ENCODE measurements around the gene SEC23A. TPM values are rescaled to one million over a fixed set of nuclear protein-coding genes. Genes with fewer than 3 reads are reported as not detected.

SEC23A gene
- total and polyA plus RNA-seq, 2 of the 8 experiments (the other 6 are each of a cell fraction or from before 2014, with no cell fraction given) = 30.9 to 58.2 TPM

- POLR2A ChIA-PET (ENCODE audit: partially characterized antibody) = no interaction called here
- 92% methylated on average over 3 of the region's 3 CpGs; no CpG with 5 or more reads in 1 of the 2 experiments for WGBS, 2 experiments (ENCODE audit: extremely low coverage in 1 of 2, insufficient coverage in 1 of 2, insufficient read length in 1 of 2, insufficient replicate concordance in 2 of 2, low coverage in 1 of 2, low lambda C conversion rate in 2 of 2, missing lambda C conversion rate in 1 of 2)
- TF ChIP-seq TAF7 (optimal IDR thresholded peaks at IDR 0.05; ENCODE audit: borderline replicate concordance, low read depth, low read length) (no peak), CHD2 (IDR thresholded peaks at IDR 0.05; ENCODE audit: low read length) (no peak), SIRT6 (IDR thresholded peaks at IDR 0.05; ENCODE audit: low read length) (no peak), CREB1 (IDR thresholded peaks at IDR 0.05) (no peak), HDAC6 (IDR thresholded peaks at IDR 0.05; ENCODE audit: low read depth, low read length) (no peak), TEAD4 (IDR thresholded peaks at IDR 0.05; ENCODE audit: low read depth, low read length) (no peak), CTBP2 (IDR thresholded peaks at IDR 0.05; ENCODE audit: borderline replicate concordance, insufficient read depth, insufficient read length, low read length) (no peak), RNF2 (IDR thresholded peaks at IDR 0.05; ENCODE audit: borderline replicate concordance, low read depth, low read length, missing control alignments, poor library complexity, severe bottlenecking) (no peak), ATF3 (IDR thresholded peaks at IDR 0.05; ENCODE audit: insufficient read depth, low read depth, low read length) (no peak), POLR2A (IDR thresholded peaks at IDR 0.05; ENCODE audit: control extremely low read depth in 1 of 2, low read depth in 2 of 2, low read length in 2 of 2) (no peak), CHD1 (IDR thresholded peaks at IDR 0.05; ENCODE audit: low read depth, low read length) (no peak), SP1 (IDR thresholded peaks at IDR 0.05; ENCODE audit: low read depth, low read length) (no peak), KDM1A (IDR thresholded peaks at IDR 0.05; ENCODE audit: borderline replicate concordance, low read length) (no peak), RAD21 (IDR thresholded peaks at IDR 0.05 in 1 of 2, conservative IDR thresholded peaks at IDR 0.05 in 1 of 2; ENCODE audit: low read depth in 2 of 2, low read length in 2 of 2) (no peak)
Observed at GRCh38 chr14:39025250-39025809, 77.7 kb downstream of the SEC23A start.

More at GRCh38 chr14:39025250-39025809, 77.7 kb downstream of the SEC23A start:
- H4K91ac ChIP-seq (replicated peaks; ENCODE audit: insufficient read length, low read length) = no peak overlapping the region
- no peak overlapping the region for H3K14ac ChIP-seq (ENCODE audit: insufficient read length)
- CTCF ChIA-PET (ENCODE audit: partially characterized antibody) = interaction anchor here (0.5 to 1.5 kb wide), 3 partner anchors 10 to 274 kb away, joined by 3 to 5 read pairs (median 4); no protein-coding TSS in a partner anchor
- no peaks in the 10 kb centered on the region for H3K9me3 ChIP-seq (ENCODE audit: insufficient read depth in 2 of 2, low read depth in 1 of 2, low read length in 1 of 2)
- no peak overlapping the region for H2BK20ac ChIP-seq (ENCODE audit: low read length)
- H3K9ac ChIP-seq (replicated peaks in 1 of 4; ENCODE audit: extremely low read depth in 1 of 4, low read depth in 3 of 4, low read length in 3 of 4) = no peak overlapping the region
- no peak overlapping the region for H2BK12ac ChIP-seq (ENCODE audit: low read depth, low read length)
- H3K27me3 ChIP-seq (replicated peaks in 1 of 4; ENCODE audit: control insufficient read depth in 3 of 4, extremely low read depth in 1 of 4, insufficient read depth in 3 of 4, low read length in 3 of 4) = no peaks in the 10 kb centered on the region
- H4K20me1 ChIP-seq (replicated peaks in 1 of 2; ENCODE audit: control insufficient read depth in 1 of 2, insufficient read depth in 2 of 2, low read length in 2 of 2) = no peaks in the 10 kb centered on the region
- no peak overlapping the region for H3K4me2 ChIP-seq (ENCODE audit: insufficient read depth in 1 of 2, low read depth in 2 of 2, low read length in 2 of 2)
- no peak overlapping the region for H3K4ac ChIP-seq (replicated peaks; ENCODE audit: insufficient read length, low read depth, low read length)
- H3K4me1 ChIP-seq (replicated peaks in 1 of 4; ENCODE audit: control insufficient read depth in 3 of 4, insufficient read depth in 4 of 4, low read length in 3 of 4) = no peaks in the 10 kb centered on the region
- H4K5ac ChIP-seq (ENCODE audit: insufficient read length, low read depth, low read length) = no peak overlapping the region
- H2AFZ ChIP-seq (ENCODE audit: low read length) = no peak overlapping the region
- H2AK5ac ChIP-seq (ENCODE audit: low read depth, low read length) = no peak overlapping the region
- no peak overlapping the region for H2BK120ac ChIP-seq (replicated peaks; ENCODE audit: low read depth, low read length)
- H3K27ac ChIP-seq (ENCODE audit: low read depth, low read length) = no peak overlapping the region
- H3K56ac ChIP-seq (replicated peaks; ENCODE audit: insufficient read length, low read depth, low read length) = no peak overlapping the region
- H3K23me2 ChIP-seq (ENCODE audit: low read depth, low read length) = no peaks in the 10 kb centered on the region
- FAIRE-seq = no peak
- no peaks in the 10 kb centered on the region for H3K79me1 ChIP-seq (ENCODE audit: low read depth, low read length)
- no peak overlapping the region for H4K8ac ChIP-seq (ENCODE audit: extremely low read depth, insufficient read depth, low read length)
- H3K36me3 ChIP-seq (ENCODE audit: control insufficient read depth in 2 of 4, insufficient read depth in 4 of 4, low read length in 3 of 4) = peaks cover 0 to 5% (median 2%) of the 10 kb centered on the region in 4 experiments; a peak in 2 of 8 replicates
- H3K79me2 ChIP-seq (ENCODE audit: control insufficient read depth in 1 of 2, insufficient read depth in 2 of 2, low read length in 2 of 2) = no peaks in the 10 kb centered on the region
- 0 out of 2 replicates have a peak overlapping the region, but pooled peaks have one; percentile 75 for H2BK15ac ChIP-seq (ENCODE audit: low read length)
- H3K18ac ChIP-seq (ENCODE audit: extremely low read depth, low read length) = no peak overlapping the region
- no peak overlapping the region for H2BK5ac ChIP-seq (ENCODE audit: low read depth, low read length)
- H3K4me3 ChIP-seq (ENCODE audit: extremely low read depth in 1 of 4, insufficient read depth in 2 of 4, low read depth in 3 of 4, low read length in 4 of 4) = no peak overlapping the region
- no peak overlapping the region for H3K23ac ChIP-seq (ENCODE audit: insufficient read length)
- no peak for DNase-seq (ENCODE audit: low read depth in 1 of 2, low spot score in 2 of 2)

All from H1 (cell line).